ENCODE results near the gene ADH1C. TPM values are rescaled to one million over a fixed set of nuclear protein-coding genes. Genes with fewer than 3 reads are reported as not detected.

The ADH1C gene
- polyA plus RNA-seq (2012; ENCODE audit: insufficient read length, low read depth) = not detected

- TF ChIP-seq SIN3A (IDR thresholded peaks at IDR 0.05; ENCODE audit: borderline replicate concordance, insufficient read depth, low read length) = no peak
- no peak for TF ChIP-seq FOXP2 (optimal IDR thresholded peaks at IDR 0.05; ENCODE audit: borderline replicate concordance, extremely low read depth, extremely low read length, insufficient read depth)
These were observed at the start of gene ADH1C for GRCh38 chr4:99352602-99353537. ADH1C (minus strand) TSS chr4:99352746; CDS start chr4:99352675, 71 bp downstream.

GRCh38 chr4:99400831-99401230 is 48.3 kb upstream of the ADH1C start:
- no peak for TF ChIP-seq TAF1 (IDR thresholded peaks at IDR 0.05; ENCODE audit: borderline replicate concordance, insufficient read depth, low read length)

GRCh38 chr4:99399017-99399416 is 46.5 kb upstream of the ADH1C start:
- TF ChIP-seq SIN3A (IDR thresholded peaks at IDR 0.05; ENCODE audit: borderline replicate concordance, insufficient read depth, low read length) = no peak
- no peak for TF ChIP-seq FOXP2 (optimal IDR thresholded peaks at IDR 0.05; ENCODE audit: borderline replicate concordance, extremely low read depth, extremely low read length, insufficient read depth)
- TF ChIP-seq POLR2AphosphoS5 (IDR thresholded peaks at IDR 0.05; ENCODE audit: low read depth, low read length) = no peak
- TF ChIP-seq REST (IDR thresholded peaks at IDR 0.05; ENCODE audit: insufficient read depth in 1 of 2, low read depth in 2 of 2, low read length in 2 of 2) = no peak
- no peak for TF ChIP-seq TAF1 (IDR thresholded peaks at IDR 0.05; ENCODE audit: borderline replicate concordance, insufficient read depth, low read length)

GRCh38 chr4:99395595-99396364 is 43.2 kb upstream of the ADH1C start:
- no peak for TF ChIP-seq POLR2AphosphoS5 (IDR thresholded peaks at IDR 0.05; ENCODE audit: low read depth, low read length)
- no peak for TF ChIP-seq REST (IDR thresholded peaks at IDR 0.05; ENCODE audit: insufficient read depth in 1 of 2, low read depth in 2 of 2, low read length in 2 of 2)
- no peak for TF ChIP-seq FOXP2 (optimal IDR thresholded peaks at IDR 0.05; ENCODE audit: borderline replicate concordance, extremely low read depth, extremely low read length, insufficient read depth)
- no peak for TF ChIP-seq TAF1 (IDR thresholded peaks at IDR 0.05; ENCODE audit: borderline replicate concordance, insufficient read depth, low read length)
- TF ChIP-seq SIN3A (IDR thresholded peaks at IDR 0.05; ENCODE audit: borderline replicate concordance, insufficient read depth, low read length) = no peak

GRCh38 chr4:99394896-99395295 is 42.4 kb upstream of the ADH1C start:
- TF ChIP-seq TAF1 (IDR thresholded peaks at IDR 0.05; ENCODE audit: borderline replicate concordance, insufficient read depth, low read length) = no peak
- TF ChIP-seq SIN3A (IDR thresholded peaks at IDR 0.05; ENCODE audit: borderline replicate concordance, insufficient read depth, low read length) = no peak
- TF ChIP-seq POLR2AphosphoS5 (IDR thresholded peaks at IDR 0.05; ENCODE audit: low read depth, low read length) = no peak
- no peak for TF ChIP-seq REST (IDR thresholded peaks at IDR 0.05; ENCODE audit: insufficient read depth in 1 of 2, low read depth in 2 of 2, low read length in 2 of 2)
- TF ChIP-seq FOXP2 (optimal IDR thresholded peaks at IDR 0.05; ENCODE audit: borderline replicate concordance, extremely low read depth, extremely low read length, insufficient read depth) = no peak

All from PFSK-1 (cell line).